HepG2 (cell line): Measurements from ENCODE around the gene RPTOR. TPM values are rescaled to one million over a fixed set of nuclear protein-coding genes. Genes with fewer than 3 reads are reported as not detected.

Experiments
- ARNT ChIP-seq: fragments of 450-650 bp; IDR thresholded peaks from 2 replicates; pipeline ENCODE4 v1.6.1; 2017
- ATF7 ChIP-seq, 2 experiments: fragments of 450-650 bp in 1 of 2; sonication (generic) in 1 of 2; formaldehyde crosslinking in 1 of 2; IDR thresholded peaks; 2 replicates each; pipeline versions ENCODE4 v1.4.0 to v1.6.1; 2016 to 2020; ENCODE audit warnings: antibody characterized with exemption in 1 of 2, mild to moderate bottlenecking in 1 of 2, missing genetic modification reagents in 1 of 2
- CEBPB ChIP-seq: IDR thresholded peaks from 2 replicates; pipeline ENCODE4 v1.6.1; 2011; ENCODE audit warnings: low read depth, low read length, improper control_type of control experiment, borderline replicate concordance
- FOXC1 ChIP-seq: sonication (generic); formaldehyde crosslinking; IDR thresholded peaks from 2 replicates; pipeline ENCODE4 v1.8.0; 2022; ENCODE audit warnings: mild to moderate bottlenecking, missing genetic modification reagents, borderline replicate concordance
- GMEB1 ChIP-seq: sonication (generic); formaldehyde crosslinking; IDR thresholded peaks from 2 replicates; pipeline ENCODE4 v1.5.1; 2020; ENCODE audit warnings: missing genetic modification reagents, mild to moderate bottlenecking, borderline replicate concordance
- GMEB2 ChIP-seq: IDR thresholded peaks from 2 replicates; pipeline ENCODE4 v1.6.1; 2016; ENCODE audit warnings: missing biosample characterization, missing genetic modification reagents, low read depth
- RAD21 ChIP-seq: fragments of 450-650 bp; formaldehyde crosslinking; IDR thresholded peaks from 2 replicates; pipeline ENCODE4 v1.5.0; 2020; ENCODE audit warnings: mild to moderate bottlenecking
- SALL1 ChIP-seq: sonication (generic); formaldehyde crosslinking; IDR thresholded peaks from 2 replicates; pipeline ENCODE4 v1.8.0; 2022; ENCODE audit warnings: mild to moderate bottlenecking, missing genetic modification reagents
- SPEN ChIP-seq: sonication (generic); formaldehyde crosslinking; IDR thresholded peaks from 2 replicates; pipeline ENCODE4 v1.5.1; 2020; ENCODE audit warnings: low read depth, mild to moderate bottlenecking, missing genetic modification reagents
- ZNF652 ChIP-seq: IDR thresholded peaks from 2 replicates; pipeline ENCODE4 v1.6.1; 2016; ENCODE audit warnings: low read depth, borderline replicate concordance
- ZNF737 ChIP-seq: sonication (generic); formaldehyde crosslinking; IDR thresholded peaks from 2 replicates; pipeline ENCODE4 v1.5.0; 2020; ENCODE audit warnings: missing genetic modification reagents, mild to moderate bottlenecking, borderline replicate concordance
- ZNF788 ChIP-seq: sonication (generic); formaldehyde crosslinking; IDR thresholded peaks from 2 replicates; pipeline ENCODE4 v1.5.0; 2020; ENCODE audit warnings: mild to moderate bottlenecking, missing genetic modification reagents, borderline replicate concordance
- ZSCAN21 ChIP-seq: sonication (generic); formaldehyde crosslinking; IDR thresholded peaks from 2 replicates; pipeline ENCODE4 v1.8.0; 2022; ENCODE audit warnings: mild to moderate bottlenecking, missing genetic modification reagents, moderate library complexity, borderline replicate concordance
- polyA plus RNA-seq, 8 experiments: library from polyadenylated mRNA; depleted of rRNA in 3 of 8; stranded (reverse) in 7 of 8; unstranded in 1 of 8; fragments of >200 nt; fragmentation: Illumina TruSeq in 4 of 8; extraction: Trizol in 4 of 8; gene quantifications; 2 replicates each; pipeline versions ENCODE4 v1.2.1 to v1.2.3, GENCODE V29; 2011 to 2016; ENCODE audit warnings: low read depth in 4 of 8, missing spikeins in 1 of 8, mixed read lengths in 1 of 8; ENCODE audit not compliant: insufficient read depth in 1 of 8
- total RNA-seq, 5 experiments: library from RNA; depleted of rRNA; stranded (reverse); fragments of >200 nt; fragmentation: Illumina TruSeq; extraction: Trizol; gene quantifications; 2 replicates each; pipeline ENCODE4 v1.2.3, GENCODE V29; 2016; ENCODE audit warnings: low read depth in 1 of 5
- TF ChIP-seq, protein P1 (sequence below): IDR thresholded peaks from 2 replicates; pipeline ENCODE4 v1.6.1; 2016; ENCODE audit warnings: low read depth, borderline replicate concordance
- TF ChIP-seq, protein P2 (sequence below): sonication (generic); formaldehyde crosslinking; IDR thresholded peaks from 2 replicates; pipeline ENCODE4 v1.4.0; 2020; ENCODE audit warnings: missing genetic modification reagents
- TF ChIP-seq, protein P3 (sequence below): sonication (generic); formaldehyde crosslinking; IDR thresholded peaks from 2 replicates; pipeline ENCODE4 v1.4.0; 2020; ENCODE audit warnings: missing genetic modification reagents

Gene RPTOR
- total and polyA plus RNA-seq, 2 of the 13 experiments (the other 11 are each of a cell fraction or from before 2014, with no cell fraction given) = 6.6 to 25.3 TPM

DNA sequence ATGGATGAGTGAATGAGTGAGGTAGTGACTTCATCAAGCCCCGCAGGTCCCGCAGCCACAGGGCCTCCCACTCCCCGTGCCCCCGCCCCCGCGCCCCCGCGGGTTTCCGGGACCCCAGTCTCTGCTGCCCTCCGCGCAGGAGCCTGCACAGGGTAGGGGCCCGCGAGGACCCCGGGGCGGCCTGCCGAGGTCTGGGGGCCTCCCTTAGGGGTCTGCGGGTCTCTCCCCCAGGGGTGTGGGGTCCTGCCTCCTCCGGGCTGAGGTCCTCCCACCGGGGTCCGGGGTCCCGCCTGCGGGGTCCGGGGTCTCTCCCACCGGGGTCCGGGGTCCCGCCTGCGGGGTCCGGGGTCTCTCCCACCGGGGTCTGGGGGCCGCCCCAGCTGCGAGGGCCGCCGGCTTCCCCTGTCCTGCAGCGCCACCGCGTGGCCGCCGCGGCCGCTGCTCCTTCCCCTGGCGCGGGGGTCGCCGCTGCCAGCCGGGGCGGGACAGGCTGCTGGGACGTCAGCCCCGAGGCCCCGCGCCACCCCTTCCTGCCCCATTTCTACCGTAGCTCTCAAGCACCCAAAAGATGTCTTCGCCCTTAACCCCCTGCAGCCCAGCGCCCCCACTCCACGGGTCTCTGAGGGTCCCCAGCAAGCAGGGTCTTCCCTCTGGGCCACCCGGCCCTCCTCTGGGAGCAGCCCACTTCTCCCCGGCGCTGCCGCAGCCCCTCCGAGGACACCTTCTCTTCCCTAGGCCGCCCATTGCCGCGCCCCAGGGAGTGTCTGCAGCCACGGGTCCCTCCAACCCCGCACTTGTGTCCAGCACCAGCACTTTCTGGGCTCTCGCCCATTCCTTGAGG, 436.6 kb downstream of the RPTOR start (continued):
- TF ChIP-seq GMEB1 (CRISPR knock-in tag) (no peak), SALL1 (CRISPR knock-in tag) (peak; percentile 24; the same call in 1 of the 2 replicates), FOXC1 (CRISPR knock-in tag) (peak; percentile 47; the same call in 1 of the 2 replicates), RAD21 (peak; percentile 96), ARNT (no peak), CEBPB (no peak), ATF7 (IDR thresholded peaks at IDR 0.05) (no peak), ATF7 (CRISPR knock-in tag; IDR thresholded peaks at IDR 0.05) (no peak), ZNF737 (CRISPR knock-in tag) (no peak), ZNF788 (CRISPR knock-in tag) (no peak), ZSCAN21 (CRISPR knock-in tag) (no peak), SPEN (no peak), GMEB2 (CRISPR knock-in tag) (no peak), ZNF652 (CRISPR knock-in tag) (no peak)
- TF ChIP-seq, protein P1, sequence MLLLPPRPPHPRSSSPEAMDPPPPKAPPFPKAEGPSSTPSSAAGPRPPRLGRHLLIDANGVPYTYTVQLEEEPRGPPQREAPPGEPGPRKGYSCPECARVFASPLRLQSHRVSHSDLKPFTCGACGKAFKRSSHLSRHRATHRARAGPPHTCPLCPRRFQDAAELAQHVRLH = no peak
- TF ChIP-seq, protein P2, sequence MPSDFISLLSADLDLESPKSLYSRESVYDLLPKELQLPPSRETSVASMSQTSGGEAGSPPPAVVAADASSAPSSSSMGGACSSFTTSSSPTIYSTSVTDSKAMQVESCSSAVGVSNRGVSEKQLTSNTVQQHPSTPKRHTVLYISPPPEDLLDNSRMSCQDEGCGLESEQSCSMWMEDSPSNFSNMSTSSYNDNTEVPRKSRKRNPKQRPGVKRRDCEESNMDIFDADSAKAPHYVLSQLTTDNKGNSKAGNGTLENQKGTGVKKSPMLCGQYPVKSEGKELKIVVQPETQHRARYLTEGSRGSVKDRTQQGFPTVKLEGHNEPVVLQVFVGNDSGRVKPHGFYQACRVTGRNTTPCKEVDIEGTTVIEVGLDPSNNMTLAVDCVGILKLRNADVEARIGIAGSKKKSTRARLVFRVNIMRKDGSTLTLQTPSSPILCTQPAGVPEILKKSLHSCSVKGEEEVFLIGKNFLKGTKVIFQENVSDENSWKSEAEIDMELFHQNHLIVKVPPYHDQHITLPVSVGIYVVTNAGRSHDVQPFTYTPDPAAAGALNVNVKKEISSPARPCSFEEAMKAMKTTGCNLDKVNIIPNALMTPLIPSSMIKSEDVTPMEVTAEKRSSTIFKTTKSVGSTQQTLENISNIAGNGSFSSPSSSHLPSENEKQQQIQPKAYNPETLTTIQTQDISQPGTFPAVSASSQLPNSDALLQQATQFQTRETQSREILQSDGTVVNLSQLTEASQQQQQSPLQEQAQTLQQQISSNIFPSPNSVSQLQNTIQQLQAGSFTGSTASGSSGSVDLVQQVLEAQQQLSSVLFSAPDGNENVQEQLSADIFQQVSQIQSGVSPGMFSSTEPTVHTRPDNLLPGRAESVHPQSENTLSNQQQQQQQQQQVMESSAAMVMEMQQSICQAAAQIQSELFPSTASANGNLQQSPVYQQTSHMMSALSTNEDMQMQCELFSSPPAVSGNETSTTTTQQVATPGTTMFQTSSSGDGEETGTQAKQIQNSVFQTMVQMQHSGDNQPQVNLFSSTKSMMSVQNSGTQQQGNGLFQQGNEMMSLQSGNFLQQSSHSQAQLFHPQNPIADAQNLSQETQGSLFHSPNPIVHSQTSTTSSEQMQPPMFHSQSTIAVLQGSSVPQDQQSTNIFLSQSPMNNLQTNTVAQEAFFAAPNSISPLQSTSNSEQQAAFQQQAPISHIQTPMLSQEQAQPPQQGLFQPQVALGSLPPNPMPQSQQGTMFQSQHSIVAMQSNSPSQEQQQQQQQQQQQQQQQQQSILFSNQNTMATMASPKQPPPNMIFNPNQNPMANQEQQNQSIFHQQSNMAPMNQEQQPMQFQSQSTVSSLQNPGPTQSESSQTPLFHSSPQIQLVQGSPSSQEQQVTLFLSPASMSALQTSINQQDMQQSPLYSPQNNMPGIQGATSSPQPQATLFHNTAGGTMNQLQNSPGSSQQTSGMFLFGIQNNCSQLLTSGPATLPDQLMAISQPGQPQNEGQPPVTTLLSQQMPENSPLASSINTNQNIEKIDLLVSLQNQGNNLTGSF (CRISPR knock-in tag) = no peak
- TF ChIP-seq, protein P3, sequence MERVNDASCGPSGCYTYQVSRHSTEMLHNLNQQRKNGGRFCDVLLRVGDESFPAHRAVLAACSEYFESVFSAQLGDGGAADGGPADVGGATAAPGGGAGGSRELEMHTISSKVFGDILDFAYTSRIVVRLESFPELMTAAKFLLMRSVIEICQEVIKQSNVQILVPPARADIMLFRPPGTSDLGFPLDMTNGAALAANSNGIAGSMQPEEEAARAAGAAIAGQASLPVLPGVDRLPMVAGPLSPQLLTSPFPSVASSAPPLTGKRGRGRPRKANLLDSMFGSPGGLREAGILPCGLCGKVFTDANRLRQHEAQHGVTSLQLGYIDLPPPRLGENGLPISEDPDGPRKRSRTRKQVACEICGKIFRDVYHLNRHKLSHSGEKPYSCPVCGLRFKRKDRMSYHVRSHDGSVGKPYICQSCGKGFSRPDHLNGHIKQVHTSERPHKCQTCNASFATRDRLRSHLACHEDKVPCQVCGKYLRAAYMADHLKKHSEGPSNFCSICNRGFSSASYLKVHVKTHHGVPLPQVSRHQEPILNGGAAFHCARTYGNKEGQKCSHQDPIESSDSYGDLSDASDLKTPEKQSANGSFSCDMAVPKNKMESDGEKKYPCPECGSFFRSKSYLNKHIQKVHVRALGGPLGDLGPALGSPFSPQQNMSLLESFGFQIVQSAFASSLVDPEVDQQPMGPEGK (CRISPR knock-in tag) = peak; percentile 38
